ENCODE results near the gene EPS8.

Gene EPS8

GRCh38 chr12:15599266-15600037, 189.7 kb downstream of the EPS8 start:
- DNase-seq: peak; percentile 65

DNA sequence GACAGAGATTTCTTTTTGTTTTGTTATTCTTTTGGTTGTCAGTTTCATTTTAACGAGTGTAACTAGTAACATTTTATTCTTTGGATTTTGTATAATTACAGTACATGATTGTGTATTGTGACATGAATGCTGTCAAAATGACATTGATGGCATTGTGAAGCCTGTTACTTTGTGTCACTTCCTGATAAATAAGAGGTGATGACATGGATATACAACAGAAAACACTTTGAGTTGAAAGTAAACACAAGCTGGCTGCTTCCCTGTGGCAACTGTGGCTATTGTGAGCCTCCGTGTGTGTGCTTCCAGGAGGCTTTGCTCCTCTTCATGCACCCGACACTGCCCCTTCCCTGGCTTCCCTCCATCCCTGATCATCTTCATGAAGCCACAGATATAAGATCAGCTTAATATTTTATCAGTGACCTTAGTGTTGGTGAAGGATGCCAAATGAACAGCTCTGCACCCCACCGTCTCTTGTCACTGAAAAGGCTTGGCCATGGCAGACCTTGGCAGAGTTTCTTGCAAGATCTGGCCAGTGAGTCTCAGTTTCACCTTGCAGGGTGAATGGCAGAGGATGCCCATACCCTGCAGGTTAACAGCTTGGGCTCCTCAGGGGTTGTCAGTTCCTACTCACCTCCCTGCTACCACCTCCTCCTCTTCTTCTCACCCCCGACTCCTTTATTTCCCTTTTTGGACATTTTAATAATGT, 191.9 kb downstream of the EPS8 start:
- DNase-seq: no peak

DNA sequence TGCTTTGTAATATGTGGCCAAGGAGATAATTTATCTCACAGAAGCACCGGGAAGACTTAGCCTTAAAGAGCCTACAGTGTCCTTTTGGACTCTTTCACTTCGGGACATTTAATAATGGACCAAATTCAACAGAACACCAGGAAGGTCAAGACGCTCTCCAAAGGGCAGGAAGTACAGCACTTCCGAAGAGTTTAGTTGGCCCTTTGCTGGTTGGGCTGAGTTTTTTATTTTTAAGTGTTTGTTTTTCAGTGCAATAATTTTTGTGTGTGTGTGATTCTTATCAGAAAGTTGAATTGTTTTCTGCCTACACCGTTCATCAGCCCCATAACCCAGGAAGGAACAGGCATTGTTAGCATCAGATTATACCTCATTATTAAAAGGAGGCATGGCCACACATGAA, 193.0 kb downstream of the EPS8 start:
- DNase-seq: no peak

GRCh38 chr12:15592934-15593333, 196.3 kb downstream of the EPS8 start:
- DNase-seq: no peak

DNA sequence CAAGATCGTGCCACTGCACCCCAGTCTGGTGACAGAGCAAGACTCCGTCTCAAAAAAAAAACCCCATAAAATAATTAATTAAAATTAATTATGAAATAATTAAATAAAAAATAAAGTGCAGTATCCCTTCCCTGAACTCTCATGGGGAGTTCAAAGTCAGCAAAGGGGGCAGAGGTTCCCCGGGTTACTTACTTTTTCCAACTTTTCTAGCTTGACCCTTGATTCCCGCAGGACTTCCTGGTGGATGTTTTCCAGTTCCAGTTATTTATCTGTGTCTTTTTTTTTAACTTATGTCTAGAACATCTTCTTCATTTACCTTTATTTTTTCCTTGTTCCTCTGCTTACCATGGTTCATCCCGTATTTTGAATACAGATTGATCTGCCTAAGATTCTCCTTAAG, 197.4 kb downstream of the EPS8 start:
- DNase-seq: no peak

DNA sequence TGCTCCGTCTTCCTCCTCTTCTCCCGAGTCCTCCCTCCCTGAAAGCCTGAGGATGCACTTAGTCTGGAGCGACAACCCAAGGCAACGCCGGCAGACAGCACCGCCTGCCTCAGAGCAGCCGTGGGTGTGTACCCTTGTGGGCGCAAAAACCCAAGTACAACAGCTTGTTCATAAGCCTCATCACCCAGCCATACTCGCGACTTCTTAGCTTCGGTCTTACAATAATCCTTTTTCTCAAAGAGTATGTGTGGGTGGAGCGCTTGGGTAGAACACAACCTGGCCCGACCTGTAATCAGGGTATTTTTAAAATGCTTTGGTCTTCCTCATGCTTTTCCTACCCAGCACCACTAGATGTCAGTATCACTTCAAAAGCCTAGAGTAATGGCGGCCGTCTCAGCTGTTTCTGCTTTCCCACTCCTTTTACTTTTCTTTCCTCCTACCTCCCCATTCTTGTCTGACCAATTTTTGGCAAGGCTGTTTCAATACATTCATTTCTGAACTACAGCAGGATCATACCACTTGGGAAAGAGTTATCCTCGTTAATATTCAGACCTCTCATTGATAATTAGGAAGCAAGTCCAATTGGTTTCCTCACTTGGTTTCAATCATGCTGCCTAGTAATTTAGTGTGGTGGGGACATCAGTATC, 198.9 kb downstream of the EPS8 start:
- peak; percentile 73 for DNase-seq

DNA sequence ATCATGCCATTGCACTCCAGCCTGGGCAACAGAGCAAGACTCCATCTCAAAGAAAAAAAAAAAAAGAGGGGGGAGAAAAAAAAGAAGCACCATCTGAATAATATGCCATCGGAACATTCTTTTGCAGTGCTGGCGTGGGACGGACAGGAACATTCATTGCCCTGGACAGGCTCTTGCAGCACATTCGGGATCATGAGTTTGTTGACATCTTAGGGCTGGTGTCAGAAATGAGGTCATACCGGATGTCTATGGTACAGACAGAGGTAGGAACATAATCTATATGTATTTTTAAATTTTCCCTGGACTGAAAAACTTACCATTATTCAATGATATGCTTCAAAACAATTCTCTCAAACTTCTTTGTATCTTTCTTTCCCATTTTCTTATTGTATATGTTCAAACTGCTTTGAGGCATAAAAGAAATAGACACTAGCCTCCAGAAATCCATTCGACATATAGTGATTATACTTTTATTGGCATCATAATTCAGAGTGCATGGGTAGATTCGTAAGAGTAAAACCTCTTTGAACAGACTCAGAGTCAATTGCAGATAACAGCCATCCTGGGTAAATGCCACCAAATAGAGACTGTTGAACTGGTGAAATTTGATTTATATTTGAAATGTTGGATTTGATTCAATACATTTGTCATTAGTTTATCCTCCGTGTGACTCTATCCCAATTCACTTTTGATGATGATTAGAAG, 199.7 kb downstream of the EPS8 start:
- DNase-seq: no peak

DNA sequence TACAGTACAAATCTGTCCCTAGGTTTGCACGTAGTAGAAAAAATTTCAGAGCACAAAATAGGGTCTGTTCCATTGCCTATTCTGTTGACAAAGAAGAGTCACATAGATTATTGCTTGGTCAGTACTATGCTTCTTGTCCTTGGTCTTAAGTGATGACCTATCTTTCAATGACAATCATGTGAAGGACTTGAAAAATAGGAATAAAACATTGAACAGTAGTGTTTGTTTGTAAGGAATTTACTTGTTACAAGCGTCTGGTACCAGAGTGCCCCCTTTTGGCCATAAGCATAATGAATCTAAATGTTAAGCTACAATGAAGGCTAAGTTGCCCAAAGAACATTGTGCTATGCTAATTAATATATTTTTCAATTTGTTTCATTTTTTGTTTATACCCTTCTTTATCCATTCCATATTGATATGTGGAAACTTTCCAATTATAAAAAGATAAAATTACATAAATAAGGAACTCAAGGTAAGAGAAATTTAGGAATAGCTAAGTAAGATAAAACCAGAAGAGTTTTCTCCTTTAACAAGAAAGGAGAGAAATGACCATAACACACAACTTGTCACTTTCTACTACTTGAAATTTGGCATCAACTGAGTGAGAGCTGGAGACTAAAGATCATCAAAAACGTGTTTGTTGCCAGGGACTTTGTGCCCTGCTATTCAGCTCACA, 204.7 kb downstream of the EPS8 start:
- DNase-seq: peak; percentile 64

DNA sequence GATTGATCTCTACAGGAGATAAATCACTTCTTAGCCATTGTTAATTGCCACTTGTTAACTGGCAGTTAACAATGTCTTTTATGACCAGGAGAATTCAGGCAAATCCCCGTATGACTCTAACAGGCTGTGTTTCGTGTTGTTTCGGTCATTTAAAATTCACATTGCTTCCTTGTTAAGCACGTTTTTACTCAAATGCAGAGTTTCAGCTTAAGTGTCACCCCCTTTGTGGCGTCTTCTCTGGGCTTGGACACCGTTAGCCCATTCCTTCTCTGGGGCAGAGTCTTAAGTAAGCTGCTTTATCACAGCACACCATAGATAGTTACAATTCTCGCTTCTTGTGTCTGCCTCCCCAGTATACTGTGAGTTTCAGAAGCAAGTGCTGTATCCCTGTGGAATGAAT, 205.4 kb downstream of the EPS8 start:
- no peak for DNase-seq

DNA sequence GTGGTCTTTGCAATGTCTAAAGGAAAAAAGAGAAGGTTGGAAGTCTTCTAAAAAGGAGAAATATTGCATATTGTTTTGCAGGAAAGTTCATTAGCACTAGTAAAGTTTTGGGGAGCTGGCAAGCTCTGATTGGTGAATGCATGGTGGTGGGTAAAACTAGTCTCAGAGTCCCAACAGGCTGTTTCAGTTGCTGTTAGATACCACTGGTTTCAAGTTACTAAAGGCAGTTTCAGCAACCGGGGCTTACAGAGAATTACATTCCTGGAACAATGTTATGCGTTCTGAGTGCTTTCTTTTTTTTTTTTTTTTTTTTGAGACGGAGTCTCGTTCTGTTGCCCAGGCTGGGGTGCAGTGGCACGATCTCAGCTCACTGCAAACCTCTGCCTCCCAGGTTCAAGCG, 208.2 kb downstream of the EPS8 start:
- DNase-seq: peak; percentile 53

GRCh38 chr12:15580431-15580830, 208.8 kb downstream of the EPS8 start:
- no peak for DNase-seq

- DNase-seq: peak; percentile 23
These were observed 213.3 kb downstream of the EPS8 start for GRCh38 chr12:15575671-15576541.

DNA sequence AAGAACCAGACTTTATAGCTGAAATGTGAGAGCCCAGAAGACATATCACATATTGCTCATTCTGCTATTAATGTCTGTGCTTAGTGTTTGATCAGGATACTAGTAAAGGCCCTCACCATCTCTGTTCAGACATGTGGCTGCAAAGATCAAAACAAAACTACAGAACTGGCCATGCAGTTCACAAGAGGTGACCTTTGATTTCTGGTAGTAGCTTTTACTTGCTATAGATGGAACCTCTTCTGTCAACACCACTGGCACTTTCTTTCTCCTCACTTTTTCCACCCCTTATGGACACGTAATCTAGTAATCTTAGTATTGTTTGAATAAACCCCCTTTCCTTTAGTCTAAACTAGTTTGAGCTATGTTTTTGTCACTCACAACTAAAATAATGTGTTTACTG, 214.8 kb downstream of the EPS8 start:
- no peak for DNase-seq
